HEK293 (cell line): ENCODE data around the gene L2HGDH.

Experiments
- CTCF ChIA-PET: fragments of 350-600 bp; formaldehyde crosslinking; extraction: SDS; loops from one replicate; lab custom pipeline; 2021; ENCODE audit warnings: antibody characterized with exemption; lab: Yijun Ruan, JAX
- POLR2A ChIA-PET: fragments of 300-600 bp; formaldehyde crosslinking; extraction: SDS; loops from one replicate; lab custom pipeline; 2020; ENCODE audit warnings: antibody characterized with exemption, inconsistent platforms; lab: Yijun Ruan, JAX
- H3K27ac ChIP-seq: fragments of 200-500 bp; sonication (Bioruptor generic); 2 replicates; pipeline ENCODE4 v1.5.1; 2014; ENCODE audit warnings: low read depth, low read length, control low read depth, inconsistent platforms; ENCODE audit errors: extremely low read depth
- H3K36me3 ChIP-seq, 2 experiments: fragments of 200-500 bp in 1 of 2; sonication (Bioruptor generic) in 1 of 2; 1 replicate in 1 of 2; 2 replicates in 1 of 2; pipeline ENCODE4 v1.5.1; 2014 to 2017; ENCODE audit warnings: inconsistent platforms in 2 of 2, low read length in 2 of 2; ENCODE audit not compliant: control insufficient read depth in 2 of 2, insufficient read depth in 1 of 2
- H3K4me1 ChIP-seq: fragments of 200-500 bp; sonication (Bioruptor generic); 2 replicates; pipeline ENCODE4 v1.5.1; 2014; ENCODE audit warnings: mild to moderate bottlenecking, low read length, inconsistent platforms; ENCODE audit not compliant: control insufficient read depth, insufficient read depth
- H3K4me3 ChIP-seq: 2 replicates; pipeline ENCODE4 v1.5.1; 2011; ENCODE audit warnings: low read depth, mild to moderate bottlenecking, control low read depth, low read length, moderate library complexity
- H3K9me3 ChIP-seq: fragments of 200-500 bp; sonication (Bioruptor generic); 2 replicates; pipeline ENCODE4 v1.5.1; 2014; ENCODE audit warnings: low read depth, low read length, inconsistent platforms; ENCODE audit not compliant: control insufficient read depth, insufficient read depth
- BCL11B ChIP-seq: fragments of 450-650 bp; formaldehyde crosslinking; IDR thresholded peaks from 2 replicates; pipeline ENCODE4 v1.5.1; 2016; ENCODE audit warnings: low read depth, missing biosample characterization, missing genetic modification characterization
- FEZF1 ChIP-seq: fragments of 450-650 bp; formaldehyde crosslinking; IDR thresholded peaks from 2 replicates; pipeline ENCODE4 v1.5.1; 2016; ENCODE audit warnings: missing biosample characterization, missing genetic modification characterization
- MYNN ChIP-seq: fragments of 450-650 bp; formaldehyde crosslinking; IDR thresholded peaks from 2 replicates; pipeline ENCODE4 v1.5.1; 2016; ENCODE audit warnings: missing biosample characterization, missing genetic modification characterization, borderline replicate concordance
- PRDM1 ChIP-seq: fragments of 450-650 bp; formaldehyde crosslinking; IDR thresholded peaks from 2 replicates; pipeline ENCODE4; 2016; ENCODE audit warnings: missing biosample characterization, missing genetic modification characterization
- REST ChIP-seq: fragments of 450-650 bp; formaldehyde crosslinking; IDR thresholded peaks from 2 replicates; pipeline ENCODE4 v1.5.1; 2016; ENCODE audit warnings: missing biosample characterization, missing genetic modification characterization
- SP2 ChIP-seq: fragments of 450-650 bp; formaldehyde crosslinking; IDR thresholded peaks from 2 replicates; pipeline ENCODE4 v1.5.1; 2016; ENCODE audit warnings: missing biosample characterization, missing genetic modification characterization
- ZBTB8A ChIP-seq: fragments of 450-650 bp; formaldehyde crosslinking; IDR thresholded peaks from 2 replicates; pipeline ENCODE4 v1.5.1; 2016; ENCODE audit warnings: missing biosample characterization, missing genetic modification characterization
- ZNF133 ChIP-seq: fragments of 450-650 bp; formaldehyde crosslinking; IDR thresholded peaks from 2 replicates; pipeline ENCODE4 v1.5.1; 2016; ENCODE audit warnings: missing biosample characterization, missing genetic modification characterization
- ZNF16 ChIP-seq: fragments of 450-650 bp; formaldehyde crosslinking; IDR thresholded peaks from 2 replicates; pipeline ENCODE4 v1.5.1; 2016; ENCODE audit warnings: low read depth, missing biosample characterization, missing genetic modification characterization
- ZNF24 ChIP-seq: fragments of 450-650 bp; formaldehyde crosslinking; IDR thresholded peaks from 2 replicates; pipeline ENCODE4 v1.5.1; 2016; ENCODE audit warnings: missing biosample characterization, missing genetic modification characterization
- ZNF354C ChIP-seq: fragments of 450-650 bp; formaldehyde crosslinking; IDR thresholded peaks from 2 replicates; pipeline ENCODE4 v1.5.1; 2016; ENCODE audit warnings: missing biosample characterization, missing genetic modification characterization, low read depth, borderline replicate concordance
- ZNF362 ChIP-seq: fragments of 450-650 bp; formaldehyde crosslinking; IDR thresholded peaks from 2 replicates; pipeline ENCODE4 v1.5.1; 2016; ENCODE audit warnings: missing biosample characterization, missing genetic modification characterization
- ZNF501 ChIP-seq: fragments of 450-650 bp; formaldehyde crosslinking; IDR thresholded peaks from 2 replicates; pipeline ENCODE4 v1.5.1; 2016; ENCODE audit warnings: missing biosample characterization, missing genetic modification characterization
- ZNF548 ChIP-seq: fragments of 450-650 bp; formaldehyde crosslinking; IDR thresholded peaks from 2 replicates; pipeline ENCODE4 v1.5.1; 2016; ENCODE audit warnings: missing biosample characterization, missing genetic modification characterization
- ZNF670 ChIP-seq: fragments of 450-650 bp; formaldehyde crosslinking; IDR thresholded peaks from 2 replicates; pipeline ENCODE4 v1.5.1; 2016; ENCODE audit warnings: missing biosample characterization, missing genetic modification characterization, low read depth
- ZNF843 ChIP-seq: fragments of 450-650 bp; formaldehyde crosslinking; IDR thresholded peaks from 2 replicates; pipeline ENCODE4 v1.5.1; 2016; ENCODE audit warnings: missing biosample characterization, missing genetic modification characterization
- ZSCAN16 ChIP-seq: fragments of 450-650 bp; formaldehyde crosslinking; IDR thresholded peaks from 2 replicates; pipeline ENCODE4 v1.5.1; 2016; ENCODE audit warnings: missing biosample characterization, missing genetic modification characterization
- TF ChIP-seq, protein P1 (sequence below): fragments of 450-650 bp; formaldehyde crosslinking; IDR thresholded peaks from 2 replicates; pipeline ENCODE4 v1.5.1; 2016; ENCODE audit warnings: missing biosample characterization, missing genetic modification characterization, borderline replicate concordance
- TF ChIP-seq, protein P2 (sequence below): fragments of 450-650 bp; formaldehyde crosslinking; IDR thresholded peaks from 2 replicates; pipeline ENCODE4 v1.5.0; 2017; ENCODE audit warnings: missing biosample characterization, missing genetic modification characterization, borderline replicate concordance

L2HGDH gene

DNA sequence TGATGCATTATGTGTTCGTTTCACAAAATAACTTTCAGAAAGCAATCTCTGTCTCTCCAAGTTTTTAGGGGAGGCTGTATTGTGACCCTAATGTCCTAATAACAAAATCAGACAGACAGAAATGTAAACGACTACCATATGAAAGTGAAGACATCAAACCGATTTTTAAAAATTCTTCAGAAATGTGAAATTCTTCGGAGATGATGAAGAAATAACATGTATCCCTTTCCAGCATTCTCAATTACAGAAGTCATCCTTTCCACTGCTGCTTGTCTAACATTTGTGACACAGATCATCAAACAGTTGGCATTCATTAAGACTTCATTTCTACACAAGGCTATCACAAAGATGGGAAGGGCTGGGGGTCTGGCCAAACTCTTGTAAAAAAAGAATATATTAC is 41.1 kb upstream of the L2HGDH start:
- POLR2A ChIA-PET: no interaction called here
- H3K27ac ChIP-seq: no peak overlapping the region
- no peak for TF ChIP-seq ZNF133
- TF ChIP-seq, protein P1, sequence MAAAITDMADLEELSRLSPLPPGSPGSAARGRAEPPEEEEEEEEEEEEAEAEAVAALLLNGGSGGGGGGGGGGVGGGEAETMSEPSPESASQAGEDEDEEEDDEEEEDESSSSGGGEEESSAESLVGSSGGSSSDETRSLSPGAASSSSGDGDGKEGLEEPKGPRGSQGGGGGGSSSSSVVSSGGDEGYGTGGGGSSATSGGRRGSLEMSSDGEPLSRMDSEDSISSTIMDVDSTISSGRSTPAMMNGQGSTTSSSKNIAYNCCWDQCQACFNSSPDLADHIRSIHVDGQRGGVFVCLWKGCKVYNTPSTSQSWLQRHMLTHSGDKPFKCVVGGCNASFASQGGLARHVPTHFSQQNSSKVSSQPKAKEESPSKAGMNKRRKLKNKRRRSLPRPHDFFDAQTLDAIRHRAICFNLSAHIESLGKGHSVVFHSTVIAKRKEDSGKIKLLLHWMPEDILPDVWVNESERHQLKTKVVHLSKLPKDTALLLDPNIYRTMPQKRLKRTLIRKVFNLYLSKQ (tag by site-specific recombination): no peak
- TF ChIP-seq REST (tag by site-specific recombination): no peak
- TF ChIP-seq ZNF354C (tag by site-specific recombination): no peak
- TF ChIP-seq, protein P2, sequence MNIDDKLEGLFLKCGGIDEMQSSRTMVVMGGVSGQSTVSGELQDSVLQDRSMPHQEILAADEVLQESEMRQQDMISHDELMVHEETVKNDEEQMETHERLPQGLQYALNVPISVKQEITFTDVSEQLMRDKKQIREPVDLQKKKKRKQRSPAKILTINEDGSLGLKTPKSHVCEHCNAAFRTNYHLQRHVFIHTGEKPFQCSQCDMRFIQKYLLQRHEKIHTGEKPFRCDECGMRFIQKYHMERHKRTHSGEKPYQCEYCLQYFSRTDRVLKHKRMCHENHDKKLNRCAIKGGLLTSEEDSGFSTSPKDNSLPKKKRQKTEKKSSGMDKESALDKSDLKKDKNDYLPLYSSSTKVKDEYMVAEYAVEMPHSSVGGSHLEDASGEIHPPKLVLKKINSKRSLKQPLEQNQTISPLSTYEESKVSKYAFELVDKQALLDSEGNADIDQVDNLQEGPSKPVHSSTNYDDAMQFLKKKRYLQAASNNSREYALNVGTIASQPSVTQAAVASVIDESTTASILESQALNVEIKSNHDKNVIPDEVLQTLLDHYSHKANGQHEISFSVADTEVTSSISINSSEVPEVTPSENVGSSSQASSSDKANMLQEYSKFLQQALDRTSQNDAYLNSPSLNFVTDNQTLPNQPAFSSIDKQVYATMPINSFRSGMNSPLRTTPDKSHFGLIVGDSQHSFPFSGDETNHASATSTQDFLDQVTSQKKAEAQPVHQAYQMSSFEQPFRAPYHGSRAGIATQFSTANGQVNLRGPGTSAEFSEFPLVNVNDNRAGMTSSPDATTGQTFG (tag by site-specific recombination): no peak
- TF ChIP-seq MYNN: no peak
- TF ChIP-seq SP2 (tag by site-specific recombination): no peak
- TF ChIP-seq ZNF24: no peak
- no peak for TF ChIP-seq ZNF670 (tag by site-specific recombination)
- no peak for TF ChIP-seq ZNF548 (tag by site-specific recombination)
- TF ChIP-seq ZSCAN16 (tag by site-specific recombination): no peak
- TF ChIP-seq ZNF501: no peak
- TF ChIP-seq ZNF362 (tag by site-specific recombination): no peak
- TF ChIP-seq ZNF16 (tag by site-specific recombination): no peak
- no peaks in the 10 kb centered on the region for H3K9me3 ChIP-seq
- H3K36me3 ChIP-seq: no peaks in the 10 kb centered on the region
- no peak overlapping the region for H3K4me3 ChIP-seq
- peaks cover 2% of the 10 kb centered on the region for H3K4me1 ChIP-seq
- CTCF ChIA-PET: no interaction called here

DNA sequence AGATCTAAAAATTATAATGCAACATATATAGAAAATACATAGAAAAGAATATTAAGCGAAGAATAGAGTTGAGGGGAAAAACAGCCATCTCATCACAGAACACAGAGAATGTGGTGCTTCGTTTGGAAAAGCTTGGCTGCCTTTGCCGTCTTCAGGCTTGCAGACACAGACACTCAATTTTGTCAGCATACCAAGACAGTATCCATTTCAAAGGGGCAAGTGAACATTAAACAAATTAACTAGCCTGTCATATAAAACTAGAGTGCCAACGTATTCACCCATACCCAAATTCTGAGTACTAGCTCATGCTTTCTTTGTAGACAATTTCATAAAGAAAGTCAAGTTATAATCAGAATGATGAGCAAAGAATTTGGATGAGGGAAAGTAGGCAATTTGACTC is 40.6 kb upstream of the L2HGDH start:
- no peak overlapping the region for H3K4me3 ChIP-seq
- TF ChIP-seq ZBTB8A (tag by site-specific recombination): no peak
- TF ChIP-seq FEZF1 (tag by site-specific recombination): peak; percentile 41; the same call in 1 of the 2 replicates
- TF ChIP-seq ZNF843 (tag by site-specific recombination): 0 out of 2 replicates have a peak, but pooled peaks have one; percentile 39
- no peak for TF ChIP-seq BCL11B
- TF ChIP-seq PRDM1 (tag by site-specific recombination): peak; percentile 22; the same call in 1 of the 2 replicates
- no peaks in the 10 kb centered on the region for H3K9me3 ChIP-seq
- no peak overlapping the region for H3K27ac ChIP-seq
- ChIA-PET CTCF (interaction anchor here (1.0 kb wide), 1 partner anchor 179 kb away, joined by 3 read pairs; the partner anchor contains the start of gene MAP4K5), POLR2A (interaction anchor here (1.6 kb wide), 1 partner anchor 44 kb away, joined by 3 read pairs; the partner anchor contains the start of gene CDKL1)
- H3K4me1 ChIP-seq: peaks cover 2% of the 10 kb centered on the region
- H3K36me3 ChIP-seq: no peaks in the 10 kb centered on the region
